NCI-H82 (cell line): ENCODE measurements around the gene KLHDC10.
"Not testable (repeated sequence)": the region's sequence is repeated elsewhere in the genome, so short reads cannot be mapped to it uniquely, and the experiment has no call there.

ENCODE experiments used
- DNase-seq: peaks from one replicate; lab custom pipeline; 2025; lab: John Stamatoyannopoulos, UW

KLHDC10 gene

GRCh38 chr7:130141884-130142653, 71.7 kb downstream of the KLHDC10 start:
- no peak for DNase-seq

GRCh38 chr7:130142654-130143333, 72.5 kb downstream of the KLHDC10 start:
- no peak for DNase-seq

GRCh38 chr7:130143334-130143732, 73.0 kb downstream of the KLHDC10 start:
- no peak for DNase-seq

- no peak for DNase-seq
Observed at GRCh38 chr7:130143986-130144311, 73.6 kb downstream of the KLHDC10 start.

GRCh38 chr7:130144312-130145171, 74.2 kb downstream of the KLHDC10 start:
- no peak for DNase-seq

- no peak for DNase-seq
Observed at GRCh38 chr7:130145424-130146100, 75.2 kb downstream of the KLHDC10 start.

GRCh38 chr7:130146142-130146541, 75.8 kb downstream of the KLHDC10 start:
- DNase-seq: not testable (repeated sequence)

GRCh38 chr7:130146693-130147405, 76.5 kb downstream of the KLHDC10 start:
- DNase-seq: no peak

GRCh38 chr7:130147710-130148325, 77.5 kb downstream of the KLHDC10 start:
- no peak for DNase-seq

- peak; percentile 52 for DNase-seq
Observed at GRCh38 chr7:130148561-130148960, 78.2 kb downstream of the KLHDC10 start.

GRCh38 chr7:130149281-130150139, 79.2 kb downstream of the KLHDC10 start:
- no peak for DNase-seq

- no peak for DNase-seq
Observed at GRCh38 chr7:130150587-130150986, 80.3 kb downstream of the KLHDC10 start.

GRCh38 chr7:130151591-130152492, 81.5 kb downstream of the KLHDC10 start:
- no peak for DNase-seq

- DNase-seq: no peak
Observed at GRCh38 chr7:130152493-130153210, 82.3 kb downstream of the KLHDC10 start.

GRCh38 chr7:130153211-130153908, 83.0 kb downstream of the KLHDC10 start:
- no peak for DNase-seq

- no peak for DNase-seq
Observed at GRCh38 chr7:130154131-130154500, 83.8 kb downstream of the KLHDC10 start.

GRCh38 chr7:130154501-130155317, 84.4 kb downstream of the KLHDC10 start:
- peak; percentile 76 for DNase-seq
